Renal pelvis (tissue), 4 donors: Measurements from ENCODE around the gene NOC2L. TPM values are rescaled to one million over a fixed set of nuclear protein-coding genes. Genes with fewer than 3 reads are reported as not detected.
A peak's percentile ranks its signal among the peaks of the same experiment; 100 is the strongest.

ENCODE experiments used
- DNase-seq: peaks from one replicate; pipeline ENCODE4 v3.0.0-alpha.2; 2013
- polyA plus RNA-seq, 3 donors: library from polyadenylated mRNA; unstranded; fragments of 120-200 nt; gene quantifications; one replicate each; pipeline ENCODE4 v1.2.1, GENCODE V29; 2013; ENCODE audit not compliant: insufficient read length in 3 of 3

The NOC2L gene
- polyA plus RNA-seq, 3 donors, result 65.5 to 71.9 (median 68.9) TPM

GRCh38 chr1:918843-919242 lies 40.2 kb downstream of the NOC2L start:
- DNase-seq, result no peak

GRCh38 chr1:918353-918752 lies 40.7 kb downstream of the NOC2L start:
- no peak for DNase-seq

- DNase-seq, result no peak
Measured at GRCh38 chr1:917466-918091, 41.5 kb downstream of the NOC2L start.

GRCh38 chr1:917076-917459 lies 42.0 kb downstream of the NOC2L start:
- DNase-seq, result no peak

- peak; percentile 83 for DNase-seq
Measured at GRCh38 chr1:916173-917075, 42.6 kb downstream of the NOC2L start.

GRCh38 chr1:915295-916172 lies 43.5 kb downstream of the NOC2L start:
- no peak for DNase-seq

- DNase-seq, result no peak
Measured at GRCh38 chr1:914891-915280, 44.2 kb downstream of the NOC2L start.

- DNase-seq, result no peak
Measured at GRCh38 chr1:914131-914890, 44.7 kb downstream of the NOC2L start.

- DNase-seq, result no peak
Measured at GRCh38 chr1:913491-914130, 45.4 kb downstream of the NOC2L start.

- DNase-seq, result no peak
Measured at GRCh38 chr1:912740-913301, 46.2 kb downstream of the NOC2L start.

GRCh38 chr1:911875-912739 lies 46.9 kb downstream of the NOC2L start:
- no peak for DNase-seq

GRCh38 chr1:910881-911721 lies 48.0 kb downstream of the NOC2L start:
- no peak for DNase-seq

GRCh38 chr1:910311-910880 lies 48.7 kb downstream of the NOC2L start:
- no peak for DNase-seq

- no peak for DNase-seq
Measured at GRCh38 chr1:909861-910310, 49.2 kb downstream of the NOC2L start.

- no peak for DNase-seq
Measured at GRCh38 chr1:908661-909060, 50.4 kb downstream of the NOC2L start.

- no peak for DNase-seq
Measured at GRCh38 chr1:907611-908451, 51.2 kb downstream of the NOC2L start.
